DOHH2 (cell line): ENCODE measurements around the gene CCDC102A.

ENCODE experiments used
- CTCF ChIP-seq: fragments of 200-600 bp; sonication (generic); IDR thresholded peaks from one replicate; pipeline ENCODE4 v1.5.1; 2014; ENCODE audit warnings: antibody characterized with exemption, mild to moderate bottlenecking, low read depth, low read length; ENCODE audit not compliant: poor library complexity, severe bottlenecking
- EZH2phosphoT487 ChIP-seq: fragments of 200-600 bp; sonication (generic); IDR thresholded peaks from 2 replicates; pipeline ENCODE4 v1.6.1; 2017; ENCODE audit warnings: borderline replicate concordance, mild to moderate bottlenecking, antibody characterized with exemption, low read length, moderate library complexity, mixed read lengths

- TF ChIP-seq CTCF (no peak), EZH2phosphoT487 (no peak)
Observed at GRCh38 chr16:57516773-57517172, 19.6 kb downstream of the CCDC102A start.
